Activated CD4-positive, CD25-positive, alpha-beta regulatory T cell treated with anti-CD3 and anti-CD28 coated beads, Interleukin-2, amount 50 U/mL, for 72 hours (primary cell): ENCODE data around the gene RSAD1.

ENCODE experiments used
- DNase-seq: peaks from one replicate; pipeline ENCODE4 v3.0.0; 2021

RSAD1 gene

GRCh38 chr17:50522766-50523165, 44.1 kb downstream of the RSAD1 start:
- no peak for DNase-seq

DNA sequence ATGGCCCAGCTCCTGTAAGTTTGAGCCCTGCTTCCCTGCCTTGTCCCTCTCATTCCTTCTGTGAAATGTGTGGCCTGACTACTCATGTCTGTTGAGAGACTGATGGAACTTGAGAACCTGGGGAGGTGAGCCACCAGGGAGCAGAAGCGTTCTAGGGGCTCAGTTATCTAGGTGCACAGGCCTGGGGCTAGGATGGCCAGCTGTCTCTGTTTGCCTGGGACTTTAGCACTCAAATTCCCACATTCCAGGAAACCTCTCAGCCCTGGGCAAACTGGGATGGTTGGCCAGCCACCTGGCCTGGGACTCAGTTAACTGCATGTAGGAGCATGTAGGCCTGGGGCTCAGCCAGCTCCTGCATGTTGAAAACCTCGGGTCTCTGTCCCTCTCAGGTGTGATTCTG, 44.5 kb downstream of the RSAD1 start:
- no peak for DNase-seq

DNA sequence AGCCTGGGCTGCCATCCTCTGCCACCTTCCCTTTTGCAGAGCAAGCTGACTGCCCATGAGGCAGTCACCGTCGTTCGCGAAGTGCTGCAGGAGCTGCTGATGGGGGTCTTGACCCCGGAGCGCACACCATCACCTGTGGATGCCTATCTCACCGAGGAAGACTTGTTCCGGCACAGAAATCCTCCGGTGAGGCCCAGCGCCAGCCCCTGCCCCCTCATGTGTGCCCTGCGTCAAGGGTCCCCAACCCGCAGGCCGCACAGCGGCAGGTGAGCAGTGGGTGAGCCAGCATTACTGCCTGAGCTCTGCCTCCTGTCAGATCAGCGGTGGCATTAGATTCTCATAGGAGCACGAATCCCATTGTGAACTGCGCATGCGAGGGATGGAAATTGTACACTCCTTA, 46.2 kb downstream of the RSAD1 start:
- no peak for DNase-seq

GRCh38 chr17:50527155-50527762, 48.6 kb downstream of the RSAD1 start:
- no peak for DNase-seq

DNA sequence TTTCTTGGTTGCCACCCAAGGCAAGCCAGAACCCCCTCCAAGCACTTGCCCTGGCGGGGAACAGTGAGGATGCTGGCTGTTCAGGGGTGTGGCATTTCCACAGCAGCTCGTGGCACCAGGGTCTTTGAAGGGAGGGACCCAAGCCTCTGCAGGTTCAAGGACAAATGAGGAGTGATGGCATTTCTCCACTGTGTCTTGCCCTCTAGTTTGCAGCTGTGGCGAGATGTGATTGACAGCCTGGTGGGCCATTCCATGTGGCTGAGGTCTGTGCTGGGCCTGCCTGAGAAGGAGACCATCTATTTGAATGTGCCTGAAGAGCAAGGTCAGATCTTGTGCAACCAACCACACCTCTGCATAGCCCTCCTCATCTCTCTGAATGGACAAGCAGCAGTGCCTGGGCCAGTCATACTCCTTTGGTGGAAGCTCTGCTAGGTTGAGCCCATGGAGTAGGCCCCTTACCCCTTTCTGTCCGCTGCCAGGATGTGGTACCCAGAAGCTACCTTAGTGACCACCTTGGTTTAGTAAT, 49.4 kb downstream of the RSAD1 start:
- no peak for DNase-seq

DNA sequence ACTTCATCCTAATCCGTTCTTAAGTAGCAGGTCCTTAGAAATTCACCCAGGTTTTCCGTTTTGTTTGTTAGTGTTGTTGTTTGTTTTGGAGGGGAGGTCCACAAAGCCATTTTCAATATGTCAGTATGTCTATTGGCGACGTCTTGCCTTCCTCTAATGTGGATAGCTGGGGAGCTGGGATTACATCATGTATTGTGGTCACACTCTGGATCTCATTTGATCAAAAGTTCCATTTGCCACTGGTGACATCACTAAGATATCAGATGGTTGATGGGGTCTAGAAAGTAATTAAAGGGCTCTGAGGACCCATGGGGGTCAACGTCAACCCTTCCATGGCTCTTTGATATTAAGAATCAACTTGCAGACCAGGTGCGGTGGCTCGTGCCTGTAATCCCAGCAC, 51.2 kb downstream of the RSAD1 start:
- DNase-seq: no peak

- no peak for DNase-seq
These were observed 52.9 kb downstream of the RSAD1 start for GRCh38 chr17:50531428-50532025.

GRCh38 chr17:50532452-50533024, 53.9 kb downstream of the RSAD1 start, which contains the start of gene EPN3:
EPN3 (plus strand) TSS chr17:50532735; CDS start chr17:50536557, 3,822 bp downstream.
- DNase-seq: no peak

DNA sequence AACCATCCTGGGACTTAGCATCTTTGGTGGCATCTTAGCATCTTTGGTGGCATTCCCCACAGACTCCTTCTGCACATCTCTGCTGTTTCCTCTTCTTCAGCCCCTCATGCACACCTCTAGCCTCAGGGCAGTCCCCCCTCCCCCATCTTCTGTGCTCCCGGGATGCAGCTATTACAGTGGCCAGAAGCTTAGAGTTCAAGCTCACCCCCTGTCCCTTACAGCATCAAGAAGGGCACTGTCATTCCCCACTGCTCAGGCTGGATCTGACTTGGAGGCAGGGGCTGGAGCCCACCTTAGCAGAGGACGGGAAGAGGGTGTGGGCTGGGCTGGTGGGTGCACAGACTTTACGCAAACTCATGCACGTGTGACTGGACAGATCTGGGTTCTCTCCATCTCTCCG, 54.5 kb downstream of the RSAD1 start:
- no peak for DNase-seq

DNA sequence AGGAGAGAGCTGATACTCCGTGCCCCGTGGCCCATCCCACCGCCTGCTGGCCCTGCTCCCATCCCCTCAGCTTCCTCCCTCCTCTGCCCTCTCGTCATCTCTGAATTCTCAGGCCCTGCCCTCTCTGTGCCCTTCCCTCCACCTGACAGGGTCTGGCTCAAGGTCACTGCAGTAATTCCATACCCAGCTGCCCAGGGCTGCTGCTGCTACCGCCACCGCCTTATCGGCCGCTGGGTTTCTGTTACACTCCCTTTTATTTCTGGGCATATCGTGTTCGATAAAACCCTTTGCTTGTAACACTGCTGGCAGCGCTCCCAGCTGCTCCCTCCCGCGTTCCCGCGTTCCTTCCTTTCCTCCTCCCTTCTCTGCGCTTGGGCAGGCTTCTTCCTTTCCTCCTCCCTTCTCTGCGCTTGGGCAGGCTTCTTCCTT, 55.1 kb downstream of the RSAD1 start:
- no peak for DNase-seq

- DNase-seq: no peak
These were observed 55.7 kb downstream of the RSAD1 start for GRCh38 chr17:50534222-50534978.

DNA sequence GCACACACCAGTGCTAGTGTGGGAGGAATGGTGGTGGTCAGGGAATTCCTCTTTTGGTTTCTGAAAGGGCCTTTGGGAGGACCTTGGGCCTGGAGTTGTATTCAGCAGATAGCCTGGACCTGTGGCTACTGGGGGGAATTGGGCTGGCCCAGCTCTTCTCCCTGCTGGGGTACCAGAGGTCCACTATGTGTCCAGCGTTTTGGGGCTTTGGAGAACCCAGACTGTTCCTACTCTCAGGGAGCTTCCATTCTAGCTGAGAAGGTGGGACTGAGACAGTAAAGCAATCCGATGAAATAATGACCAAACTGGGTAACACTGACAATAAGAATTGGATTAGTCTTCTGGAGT, 56.3 kb downstream of the RSAD1 start:
- DNase-seq: no peak

- DNase-seq: no peak
These were observed 56.7 kb downstream of the RSAD1 start for GRCh38 chr17:50535407-50535806.
